GM13976 (cell line): Measurements from ENCODE around the gene TNRC6C.

ENCODE experiments used
- DNase-seq: peaks from one replicate; pipeline ENCODE4 v3.0.0; 2012; ENCODE audit warnings: low spot score
- in situ Hi-C: fragments of 300-500 bp; cut with MboI; formaldehyde crosslinking; loops from one replicate; pipeline ENCODE4 v1.12.0; 2022; ENCODE audit warnings: low sequenced_read_pairs, mixed read lengths, inconsistent platforms; ENCODE audit not compliant: unreplicated experiment
- TF ChIP-seq, protein P1 (sequence below): IDR thresholded peaks from 2 replicates; pipeline ENCODE4 v1.5.1; 2012; ENCODE audit warnings: borderline replicate concordance, mild to moderate bottlenecking; ENCODE audit not compliant: insufficient read depth; ENCODE audit errors: extremely low read depth, missing control alignments, control extremely low read depth

The TNRC6C gene

DNA sequence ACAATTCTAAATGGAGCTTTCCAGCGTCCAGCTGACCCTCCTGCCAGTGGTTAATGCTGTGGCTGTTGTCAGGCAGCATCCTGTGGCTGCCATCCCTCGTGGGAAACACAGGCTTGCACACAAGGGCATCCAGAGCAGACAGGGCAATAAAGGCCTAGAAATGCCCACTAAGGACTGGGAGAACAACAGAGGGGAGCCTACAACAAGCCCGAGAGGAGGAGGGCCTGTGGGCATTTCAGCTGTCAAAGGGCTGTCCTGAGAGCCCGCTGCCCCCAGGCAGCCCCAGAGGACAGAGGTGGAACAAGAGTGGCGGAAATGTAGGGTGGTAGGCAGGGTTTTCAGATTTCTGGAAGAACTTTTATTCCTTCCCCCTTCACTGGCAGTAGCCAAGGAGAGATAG is 81.1 kb downstream of the TNRC6C start:
- DNase-seq = no peak
- TF ChIP-seq, protein P1, sequence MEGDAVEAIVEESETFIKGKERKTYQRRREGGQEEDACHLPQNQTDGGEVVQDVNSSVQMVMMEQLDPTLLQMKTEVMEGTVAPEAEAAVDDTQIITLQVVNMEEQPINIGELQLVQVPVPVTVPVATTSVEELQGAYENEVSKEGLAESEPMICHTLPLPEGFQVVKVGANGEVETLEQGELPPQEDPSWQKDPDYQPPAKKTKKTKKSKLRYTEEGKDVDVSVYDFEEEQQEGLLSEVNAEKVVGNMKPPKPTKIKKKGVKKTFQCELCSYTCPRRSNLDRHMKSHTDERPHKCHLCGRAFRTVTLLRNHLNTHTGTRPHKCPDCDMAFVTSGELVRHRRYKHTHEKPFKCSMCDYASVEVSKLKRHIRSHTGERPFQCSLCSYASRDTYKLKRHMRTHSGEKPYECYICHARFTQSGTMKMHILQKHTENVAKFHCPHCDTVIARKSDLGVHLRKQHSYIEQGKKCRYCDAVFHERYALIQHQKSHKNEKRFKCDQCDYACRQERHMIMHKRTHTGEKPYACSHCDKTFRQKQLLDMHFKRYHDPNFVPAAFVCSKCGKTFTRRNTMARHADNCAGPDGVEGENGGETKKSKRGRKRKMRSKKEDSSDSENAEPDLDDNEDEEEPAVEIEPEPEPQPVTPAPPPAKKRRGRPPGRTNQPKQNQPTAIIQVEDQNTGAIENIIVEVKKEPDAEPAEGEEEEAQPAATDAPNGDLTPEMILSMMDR = no peak
- in situ Hi-C loops = no loop called here

DNA sequence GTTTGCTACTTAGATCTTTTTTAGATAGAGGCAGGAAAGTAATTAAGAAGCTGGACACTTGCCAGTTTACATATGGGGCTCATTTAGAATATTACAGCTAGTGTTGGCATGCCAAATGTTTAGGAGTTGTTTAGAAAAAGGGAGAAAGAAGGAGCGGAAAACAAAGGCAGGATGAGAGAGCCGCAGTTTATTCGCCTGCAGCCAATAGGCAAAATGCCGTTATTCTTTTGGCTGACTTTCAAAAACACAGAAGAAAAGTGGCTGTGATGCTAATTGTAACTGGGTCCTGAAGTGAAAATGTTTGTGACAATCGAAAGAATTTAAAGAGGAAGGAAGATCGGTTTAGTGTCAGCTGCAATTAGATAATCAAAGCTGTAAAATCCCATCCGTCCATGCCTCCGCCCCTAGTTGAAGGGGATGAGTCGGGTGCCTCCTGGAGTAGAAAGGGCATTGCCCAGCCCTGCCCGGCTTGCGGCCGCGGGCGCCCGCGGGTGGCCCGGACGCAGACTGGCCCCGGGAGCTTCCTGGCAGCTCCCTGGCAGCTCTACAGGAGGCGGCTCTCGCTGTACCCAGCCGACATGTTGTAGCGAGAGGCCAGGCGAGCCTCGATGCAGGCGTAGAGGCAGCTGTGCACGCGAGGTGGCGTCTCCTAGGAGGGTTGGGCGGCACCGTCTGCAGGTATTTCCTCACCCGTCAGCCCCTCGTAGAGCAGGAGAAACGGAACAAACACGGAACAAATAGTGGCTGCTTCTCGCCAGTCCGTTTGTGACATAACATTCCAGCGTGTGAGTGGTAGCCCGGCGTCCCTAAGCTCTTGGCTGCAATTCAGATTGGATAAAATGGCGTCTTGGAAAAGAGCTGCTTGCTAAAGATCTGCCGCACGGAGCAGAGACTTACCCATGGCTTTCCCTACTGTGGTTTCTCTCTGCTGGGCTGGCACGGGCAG is 82.2 kb downstream of the TNRC6C start:
- in situ Hi-C loops = no loop called here

DNA sequence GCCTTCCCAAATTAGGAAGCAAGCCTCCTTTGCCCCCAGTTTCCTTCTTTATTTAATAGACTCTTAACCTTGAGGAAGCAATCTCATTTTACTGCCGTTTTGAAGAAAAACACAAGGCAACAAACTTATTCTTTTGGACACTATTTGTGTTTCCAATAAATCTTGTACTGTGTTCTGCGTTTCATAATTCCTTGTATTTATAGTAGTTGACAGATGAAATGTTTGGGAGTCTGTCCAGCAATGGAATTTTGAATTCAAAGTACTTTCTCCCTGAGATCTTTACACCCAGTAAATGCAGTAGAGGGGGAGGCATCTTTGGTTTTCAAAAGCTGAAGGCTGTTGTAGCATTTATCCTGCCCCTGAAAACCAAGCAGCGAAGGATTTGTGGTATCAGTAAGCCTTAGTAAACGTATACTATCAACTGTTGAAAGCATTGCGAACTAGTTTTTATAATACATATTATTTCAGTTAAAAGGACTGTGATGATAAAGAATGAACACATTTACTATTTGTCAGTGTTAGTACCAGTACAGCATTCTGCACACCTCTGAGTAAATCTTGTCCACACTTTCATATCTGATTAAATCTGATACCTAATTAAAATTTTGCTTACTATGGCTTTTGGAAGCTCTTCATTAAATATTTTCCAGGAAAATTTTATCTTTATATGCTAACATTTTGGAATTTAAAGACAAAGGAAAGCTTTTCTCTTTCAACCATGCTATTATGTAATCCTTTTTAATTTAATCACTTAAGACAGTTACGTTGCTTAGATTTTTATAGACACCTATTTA is 83.1 kb downstream of the TNRC6C start:
- in situ Hi-C loops = no loop called here
- DNase-seq = no peak
- TF ChIP-seq, protein P1 = no peak

More for the DNA sequence above, 82.2 kb downstream of the TNRC6C start:
- TF ChIP-seq, protein P1 = no peak
- DNase-seq = peak; percentile 53

DNA sequence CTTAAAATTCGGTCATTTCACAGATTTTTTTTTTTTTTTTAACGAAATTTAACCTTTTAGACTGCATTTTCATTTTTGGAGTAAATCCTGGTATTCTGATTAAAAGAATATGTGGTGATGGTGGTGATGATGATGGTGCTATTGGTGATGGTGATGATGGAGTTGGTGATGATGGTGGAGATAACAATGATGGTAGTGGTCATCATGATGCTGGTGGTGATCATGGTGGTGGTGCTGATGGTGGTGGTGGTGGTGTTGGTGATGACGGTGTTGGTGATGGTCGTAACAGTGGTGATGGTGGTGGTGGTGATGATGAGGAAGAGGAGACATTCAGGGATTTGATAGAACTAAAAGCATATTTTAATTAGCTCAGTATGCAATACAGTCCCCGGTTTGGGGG is 84.0 kb downstream of the TNRC6C start:
- DNase-seq = no peak
- in situ Hi-C loops = no loop called here
- TF ChIP-seq, protein P1 = no peak

DNA sequence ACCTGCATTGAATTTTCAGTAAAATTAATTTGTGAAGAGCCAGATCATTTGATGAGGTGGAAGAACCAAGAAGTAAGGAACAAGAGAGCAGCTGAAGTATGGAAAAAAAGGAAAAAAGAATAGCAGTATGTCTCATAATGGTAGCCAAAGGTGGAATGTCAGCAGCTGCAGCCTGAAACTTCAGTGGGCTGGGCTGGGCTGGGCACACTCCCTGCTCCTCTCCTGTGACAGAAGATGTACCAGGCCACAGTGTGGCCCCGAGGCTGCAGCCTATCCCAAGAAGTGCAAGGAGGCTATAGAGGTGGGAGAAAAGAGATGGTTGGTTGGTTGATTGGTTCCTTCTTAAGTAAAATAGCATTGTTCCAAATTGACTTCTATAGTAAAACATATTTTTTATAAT is 84.5 kb downstream of the TNRC6C start:
- TF ChIP-seq, protein P1 = no peak
- in situ Hi-C loops = no loop called here
- DNase-seq = no peak

DNA sequence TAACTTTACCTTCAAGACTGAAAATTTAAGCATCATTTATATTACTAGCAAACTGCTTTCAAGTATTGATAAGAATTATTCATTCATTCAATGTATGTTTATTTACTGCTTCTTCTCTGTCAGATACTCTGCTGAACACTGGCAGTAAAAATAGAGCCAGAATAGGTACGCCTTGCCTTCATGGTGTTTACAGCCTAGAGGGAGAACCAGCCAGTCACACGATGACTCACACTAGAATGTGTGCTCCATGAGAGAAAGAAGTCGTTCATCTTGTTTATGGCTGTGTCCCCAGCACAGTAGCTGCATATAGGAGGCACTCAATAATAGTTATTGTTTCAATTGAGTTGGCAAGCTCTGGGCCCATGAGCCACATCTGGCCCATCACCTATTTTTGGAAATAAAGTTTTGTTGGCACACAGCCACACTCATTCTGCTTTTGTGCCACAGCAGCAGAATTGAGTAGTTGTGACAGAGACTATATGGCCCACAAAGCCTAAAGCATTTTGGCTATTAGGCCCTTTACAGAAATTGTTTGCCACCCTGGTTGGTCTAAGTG is 85.9 kb downstream of the TNRC6C start:
- TF ChIP-seq, protein P1 = no peak
- in situ Hi-C loops = no loop called here
- no peak for DNase-seq
